Measurements from ENCODE around the gene RPL7L1.

Gene RPL7L1

DNA sequence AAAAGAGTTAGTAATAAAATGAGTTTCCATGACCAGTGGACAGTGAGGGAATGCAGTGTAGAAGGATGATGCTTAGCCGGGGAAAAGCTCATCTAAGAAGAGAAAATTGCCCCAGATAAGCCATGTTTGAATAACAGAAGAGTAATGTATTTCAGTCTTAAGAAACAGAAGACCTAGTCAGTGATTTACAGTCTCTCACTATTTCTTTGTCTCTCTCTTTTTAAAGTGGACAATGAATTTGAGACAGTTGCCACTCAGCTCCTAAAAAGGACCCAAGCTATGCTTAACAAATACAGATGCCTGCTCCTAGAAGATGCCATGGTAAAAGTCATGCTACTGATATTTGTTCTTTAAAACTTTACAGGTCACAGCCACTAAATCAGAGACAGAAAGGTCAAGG, 19.4 kb upstream of the RPL7L1 start:
- Histone ChIP-seq H3K36me3 (replicated peaks; ENCODE audit: low read depth, low read length) (peaks cover 19% of the 10 kb centered on the region), H3K4me1 (ENCODE audit: low read length) (no peaks in the 10 kb centered on the region)

GRCh38 chr6:42860481-42860880, 18.9 kb upstream of the RPL7L1 start:
- no peak overlapping the region for H3K27ac ChIP-seq (ENCODE audit: low read length)
- no peaks in the 10 kb centered on the region for H3K4me1 ChIP-seq (ENCODE audit: low read length)
- no peaks in the 10 kb centered on the region for H3K9me3 ChIP-seq (ENCODE audit: insufficient read depth, low read length)
- no peak overlapping the region for H2AFZ ChIP-seq (ENCODE audit: low read depth, low read length)
- H3K4me3 ChIP-seq (ENCODE audit: low read length): no peak overlapping the region
- no peak for TF ChIP-seq EZH2phosphoT487 (IDR thresholded peaks at IDR 0.05; ENCODE audit: low read depth)
- no peak for TF ChIP-seq CTCF (IDR thresholded peaks at IDR 0.05; ENCODE audit: low read depth, low read length)
- H3K79me2 ChIP-seq (ENCODE audit: low read length): no peaks in the 10 kb centered on the region
- no peaks in the 10 kb centered on the region for H4K20me1 ChIP-seq (ENCODE audit: insufficient read depth, low read length)
- no peak overlapping the region for H3K9ac ChIP-seq (ENCODE audit: low read length)
- no peaks in the 10 kb centered on the region for H3K27me3 ChIP-seq (ENCODE audit: low read depth, low read length)
- H3K36me3 ChIP-seq (replicated peaks; ENCODE audit: low read depth, low read length): peaks cover 17% of the 10 kb centered on the region
- no peak overlapping the region for H3K4me2 ChIP-seq (ENCODE audit: low read length)

More for the DNA sequence above, 19.4 kb upstream of the RPL7L1 start:
- Histone ChIP-seq H3K79me2 (ENCODE audit: low read length) (no peaks in the 10 kb centered on the region), H3K9ac (ENCODE audit: low read length) (no peak overlapping the region), H3K4me2 (ENCODE audit: low read length) (no peak overlapping the region), H3K27me3 (ENCODE audit: low read depth, low read length) (no peaks in the 10 kb centered on the region), H4K20me1 (ENCODE audit: insufficient read depth, low read length) (no peaks in the 10 kb centered on the region), H3K4me3 (ENCODE audit: low read length) (no peak overlapping the region), H3K27ac (ENCODE audit: low read length) (no peak overlapping the region), H2AFZ (ENCODE audit: low read depth, low read length) (no peak overlapping the region), H3K9me3 (ENCODE audit: insufficient read depth, low read length) (no peaks in the 10 kb centered on the region)
- TF ChIP-seq EZH2phosphoT487 (IDR thresholded peaks at IDR 0.05; ENCODE audit: low read depth): no peak
- TF ChIP-seq CTCF (IDR thresholded peaks at IDR 0.05; ENCODE audit: low read depth, low read length): no peak

GRCh38 chr6:42864602-42865001, 14.8 kb upstream of the RPL7L1 start:
- Histone ChIP-seq H2AFZ (ENCODE audit: low read depth, low read length) (no peak overlapping the region), H3K27ac (ENCODE audit: low read length) (no peak overlapping the region), H3K9ac (ENCODE audit: low read length) (no peak overlapping the region), H3K4me3 (ENCODE audit: low read length) (no peak overlapping the region), H4K20me1 (ENCODE audit: insufficient read depth, low read length) (no peaks in the 10 kb centered on the region), H3K9me3 (ENCODE audit: insufficient read depth, low read length) (no peaks in the 10 kb centered on the region), H3K36me3 (replicated peaks; ENCODE audit: low read depth, low read length) (peaks cover 23% of the 10 kb centered on the region), H3K4me2 (ENCODE audit: low read length) (no peak overlapping the region), H3K27me3 (ENCODE audit: low read depth, low read length) (no peaks in the 10 kb centered on the region), H3K4me1 (ENCODE audit: low read length) (no peaks in the 10 kb centered on the region), H3K79me2 (ENCODE audit: low read length) (no peaks in the 10 kb centered on the region)
- TF ChIP-seq CTCF (IDR thresholded peaks at IDR 0.05; ENCODE audit: low read depth, low read length) (no peak), EZH2phosphoT487 (IDR thresholded peaks at IDR 0.05; ENCODE audit: low read depth) (no peak)

DNA sequence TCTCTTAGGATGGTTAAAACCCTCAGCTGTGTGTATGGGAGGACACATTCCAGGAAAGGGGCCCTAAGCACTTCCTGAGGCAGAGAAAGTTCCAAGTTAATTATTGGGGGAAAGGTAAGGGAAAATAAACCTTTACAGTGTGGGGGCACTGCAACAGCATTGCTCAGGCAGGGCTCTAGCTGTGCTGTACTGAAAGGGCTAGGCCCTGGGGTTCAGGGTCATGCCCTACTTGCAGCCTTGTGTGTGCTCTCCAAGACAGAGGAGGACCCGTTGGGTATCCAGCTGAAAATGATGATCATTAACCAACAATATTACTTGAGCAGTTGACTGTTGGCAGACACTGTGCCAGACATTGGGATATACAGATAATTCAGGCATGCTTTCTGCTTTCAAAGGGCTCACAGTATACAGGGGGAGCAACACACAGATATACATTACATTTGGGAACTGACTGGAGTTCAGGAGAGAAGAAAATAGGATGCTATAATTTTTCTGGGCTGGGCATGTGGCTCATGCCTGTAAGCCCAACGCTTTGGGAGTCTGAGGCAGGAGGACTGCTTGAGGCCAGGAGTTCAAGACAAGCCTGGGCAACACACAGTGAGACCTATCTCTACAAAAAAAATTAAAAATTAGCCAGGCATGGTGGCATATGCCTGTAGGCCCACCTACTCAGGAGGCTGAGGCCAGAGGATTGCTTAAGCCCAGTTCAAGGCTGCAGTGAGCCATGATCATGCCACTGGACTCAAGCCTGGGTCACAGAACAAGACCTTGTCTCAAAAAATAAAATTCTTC, 9.1 kb upstream of the RPL7L1 start:
- no peaks in the 10 kb centered on the region for H3K9me3 ChIP-seq (ENCODE audit: insufficient read depth, low read length)
- no peak overlapping the region for H3K27ac ChIP-seq (ENCODE audit: low read length)
- no peaks in the 10 kb centered on the region for H3K79me2 ChIP-seq (ENCODE audit: low read length)
- TF ChIP-seq CTCF (IDR thresholded peaks at IDR 0.05; ENCODE audit: low read depth, low read length) (no peak), EZH2phosphoT487 (IDR thresholded peaks at IDR 0.05; ENCODE audit: low read depth) (no peak)
- H3K4me2 ChIP-seq (ENCODE audit: low read length): no peak overlapping the region
- no peak overlapping the region for H3K4me3 ChIP-seq (ENCODE audit: low read length)
- H3K36me3 ChIP-seq (replicated peaks; ENCODE audit: low read depth, low read length): peaks cover 15% of the 10 kb centered on the region
- H3K4me1 ChIP-seq (ENCODE audit: low read length): no peaks in the 10 kb centered on the region
- no peaks in the 10 kb centered on the region for H3K27me3 ChIP-seq (ENCODE audit: low read depth, low read length)
- H2AFZ ChIP-seq (ENCODE audit: low read depth, low read length): no peak overlapping the region
- no peak overlapping the region for H3K9ac ChIP-seq (ENCODE audit: low read length)
- no peaks in the 10 kb centered on the region for H4K20me1 ChIP-seq (ENCODE audit: insufficient read depth, low read length)

Data from OCI-LY3 (cell line).